Stimulated activated CD4-positive, alpha-beta T cell treated with anti-CD3 and anti-CD28 coated beads, Interleukin-12 subunit alpha, Interleukin-12 subunit beta, amount 100 ng/mL, for 4 hours (primary cell): ENCODE data around the gene ANKHD1.

ENCODE experiments used
- DNase-seq: peaks from one replicate; pipeline ENCODE4 v3.0.0-alpha.2; 2020

Gene ANKHD1, protein sequence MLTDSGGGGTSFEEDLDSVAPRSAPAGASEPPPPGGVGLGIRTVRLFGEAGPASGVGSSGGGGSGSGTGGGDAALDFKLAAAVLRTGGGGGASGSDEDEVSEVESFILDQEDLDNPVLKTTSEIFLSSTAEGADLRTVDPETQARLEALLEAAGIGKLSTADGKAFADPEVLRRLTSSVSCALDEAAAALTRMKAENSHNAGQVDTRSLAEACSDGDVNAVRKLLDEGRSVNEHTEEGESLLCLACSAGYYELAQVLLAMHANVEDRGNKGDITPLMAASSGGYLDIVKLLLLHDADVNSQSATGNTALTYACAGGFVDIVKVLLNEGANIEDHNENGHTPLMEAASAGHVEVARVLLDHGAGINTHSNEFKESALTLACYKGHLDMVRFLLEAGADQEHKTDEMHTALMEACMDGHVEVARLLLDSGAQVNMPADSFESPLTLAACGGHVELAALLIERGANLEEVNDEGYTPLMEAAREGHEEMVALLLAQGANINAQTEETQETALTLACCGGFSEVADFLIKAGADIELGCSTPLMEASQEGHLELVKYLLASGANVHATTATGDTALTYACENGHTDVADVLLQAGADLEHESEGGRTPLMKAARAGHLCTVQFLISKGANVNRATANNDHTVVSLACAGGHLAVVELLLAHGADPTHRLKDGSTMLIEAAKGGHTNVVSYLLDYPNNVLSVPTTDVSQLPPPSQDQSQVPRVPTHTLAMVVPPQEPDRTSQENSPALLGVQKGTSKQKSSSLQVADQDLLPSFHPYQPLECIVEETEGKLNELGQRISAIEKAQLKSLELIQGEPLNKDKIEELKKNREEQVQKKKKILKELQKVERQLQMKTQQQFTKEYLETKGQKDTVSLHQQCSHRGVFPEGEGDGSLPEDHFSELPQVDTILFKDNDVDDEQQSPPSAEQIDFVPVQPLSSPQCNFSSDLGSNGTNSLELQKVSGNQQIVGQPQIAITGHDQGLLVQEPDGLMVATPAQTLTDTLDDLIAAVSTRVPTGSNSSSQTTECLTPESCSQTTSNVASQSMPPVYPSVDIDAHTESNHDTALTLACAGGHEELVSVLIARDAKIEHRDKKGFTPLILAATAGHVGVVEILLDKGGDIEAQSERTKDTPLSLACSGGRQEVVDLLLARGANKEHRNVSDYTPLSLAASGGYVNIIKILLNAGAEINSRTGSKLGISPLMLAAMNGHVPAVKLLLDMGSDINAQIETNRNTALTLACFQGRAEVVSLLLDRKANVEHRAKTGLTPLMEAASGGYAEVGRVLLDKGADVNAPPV (N-terminal part only)

DNA sequence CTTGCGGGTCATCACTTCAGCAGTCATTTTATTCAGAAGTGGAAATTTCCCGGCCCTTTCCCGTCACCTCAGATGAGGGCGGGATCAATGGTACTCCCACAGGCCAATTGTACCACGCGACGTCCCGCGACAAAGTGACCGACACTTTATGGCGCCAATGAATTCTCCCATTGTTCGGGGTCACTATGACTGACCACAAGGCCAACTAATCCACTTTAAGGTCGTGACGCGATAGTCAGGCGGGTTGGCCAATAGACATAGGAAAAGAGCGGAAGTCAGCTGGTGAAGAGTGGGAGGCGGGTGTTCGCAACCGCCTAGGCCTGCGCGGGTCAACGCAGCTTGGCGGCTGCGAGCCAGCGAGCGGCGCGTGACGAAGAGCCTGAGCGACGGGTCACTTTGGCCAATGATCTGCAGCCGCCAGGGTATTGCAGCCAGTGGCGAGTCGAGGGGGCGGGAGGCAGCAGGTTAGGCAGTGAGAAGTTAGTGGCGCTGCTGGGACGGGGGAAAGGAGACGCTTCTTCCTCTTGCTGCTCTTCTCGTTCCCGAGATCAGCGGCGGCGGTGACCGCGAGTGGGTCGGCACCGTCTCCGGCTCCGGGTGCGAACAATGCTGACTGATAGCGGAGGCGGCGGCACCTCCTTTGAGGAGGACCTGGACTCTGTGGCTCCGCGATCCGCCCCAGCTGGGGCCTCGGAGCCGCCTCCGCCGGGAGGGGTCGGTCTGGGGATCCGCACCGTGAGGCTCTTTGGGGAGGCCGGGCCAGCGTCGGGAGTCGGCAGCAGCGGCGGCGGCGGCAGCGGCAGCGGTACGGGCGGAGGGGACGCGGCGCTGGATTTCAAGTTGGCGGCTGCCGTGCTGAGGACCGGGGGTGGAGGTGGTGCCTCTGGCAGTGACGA lies at the start of gene ANKHD1:
ANKHD1 (plus strand) TSS at position 472 of the 896 bp plus-strand sequence; CDS start at position 607, 135 bp downstream.
- peak; percentile 93 for DNase-seq

DNA sequence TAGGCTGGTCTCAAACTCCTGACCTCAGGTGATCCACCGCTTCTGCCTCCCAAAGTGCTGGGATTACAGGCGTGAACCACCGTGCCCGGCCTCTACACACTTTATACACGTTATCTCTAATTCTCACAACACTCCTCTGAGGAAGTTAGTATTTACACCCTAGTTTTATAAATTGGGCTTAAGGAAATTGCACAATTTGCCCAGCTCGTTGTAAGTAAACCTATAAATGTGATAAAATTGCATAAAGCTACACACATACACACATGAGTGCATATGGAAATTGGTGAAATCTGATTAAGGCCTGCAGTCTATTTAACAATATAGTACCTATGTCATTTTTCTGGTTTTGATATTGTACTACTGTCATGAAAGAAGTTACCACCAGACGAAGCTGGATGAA lies 46.1 kb upstream of the ANKHD1 start:
- DNase-seq = no peak

DNA sequence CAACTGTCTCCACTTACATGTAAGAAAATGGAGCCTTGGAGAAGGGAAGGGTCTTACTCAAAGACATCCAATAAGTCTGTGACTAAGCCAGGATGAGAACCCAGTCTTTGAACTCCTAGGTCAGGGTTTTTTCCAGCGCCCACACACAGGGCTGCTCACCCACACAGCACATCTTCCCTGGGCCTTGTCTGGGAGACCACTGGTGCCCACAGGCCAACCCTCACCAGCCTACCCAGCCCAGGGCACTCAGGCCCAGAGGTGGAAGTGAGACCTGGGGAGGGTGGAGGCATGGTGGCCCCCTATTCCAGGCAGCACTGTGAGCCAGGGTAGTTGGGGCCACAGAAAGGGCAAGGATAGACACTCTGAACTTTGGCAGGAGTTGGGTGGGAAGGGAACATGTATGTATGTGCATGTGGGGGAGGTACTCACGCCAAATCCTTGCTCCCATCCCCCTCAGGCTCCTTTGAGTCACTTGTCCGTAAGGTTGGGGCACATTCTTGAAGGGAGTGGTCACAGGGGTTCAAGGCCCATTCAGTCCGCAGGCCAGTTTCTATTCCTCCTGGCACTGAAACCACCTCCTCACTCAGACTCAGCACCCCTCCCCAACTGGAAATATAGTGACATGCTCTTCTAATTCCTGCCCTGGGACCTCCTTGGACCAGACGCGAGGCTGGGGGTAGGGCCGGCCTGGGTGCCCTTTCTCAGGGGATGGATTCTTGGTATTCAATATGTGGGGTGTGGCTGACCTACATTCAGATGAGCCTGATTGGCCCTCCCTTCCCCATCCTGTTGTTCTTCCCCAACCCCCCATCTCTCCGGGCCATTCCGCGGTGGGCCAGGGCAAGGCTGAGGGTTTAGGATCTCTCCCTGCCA lies 44.5 kb upstream of the ANKHD1 start:
- no peak for DNase-seq

DNA sequence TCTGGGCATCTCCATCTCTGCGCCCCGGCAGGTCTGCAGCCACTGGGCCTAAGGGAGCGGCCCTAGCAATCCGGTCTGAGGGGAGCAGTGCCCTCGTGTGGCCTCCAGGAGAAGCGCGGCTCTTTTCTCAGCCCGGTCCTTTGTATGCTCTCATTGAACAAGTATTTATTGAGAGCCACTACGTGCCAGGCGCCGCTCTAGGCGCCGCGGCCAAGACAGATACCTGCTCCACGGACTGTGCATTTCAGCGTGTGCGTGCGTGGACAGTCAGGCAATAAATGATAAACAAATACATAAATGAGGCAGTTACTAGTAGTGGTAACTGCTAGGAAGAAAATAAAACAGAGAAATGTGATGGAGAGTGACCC lies 43.9 kb upstream of the ANKHD1 start:
- peak; percentile 68 for DNase-seq

DNA sequence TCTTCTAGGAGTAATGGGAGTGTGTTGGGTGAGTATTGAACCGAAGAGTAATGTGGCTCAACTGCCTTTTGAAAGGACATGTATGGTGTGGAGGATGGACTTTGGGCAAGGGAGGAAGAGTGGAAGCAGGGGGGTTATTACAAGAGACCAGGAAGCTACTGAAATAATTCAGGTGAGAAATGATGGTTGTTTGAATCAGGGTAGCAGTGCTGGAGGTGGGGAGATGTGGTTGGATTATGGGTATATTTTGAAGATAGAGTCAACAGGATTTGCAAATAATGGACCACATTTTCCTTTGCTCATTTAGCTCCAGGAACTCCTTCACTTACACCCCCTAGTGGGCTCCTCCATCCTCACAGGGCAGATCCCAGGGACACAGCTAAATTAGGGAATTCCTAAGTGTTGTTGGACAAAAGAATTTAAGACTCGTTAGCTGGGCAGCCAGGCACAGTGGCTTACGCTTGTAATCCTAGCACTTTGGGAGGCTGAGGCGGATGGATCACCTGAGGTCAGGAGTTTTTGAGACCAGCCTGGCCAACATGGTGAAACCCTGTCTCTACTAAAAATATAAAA lies 42.8 kb upstream of the ANKHD1 start:
- no peak for DNase-seq

DNA sequence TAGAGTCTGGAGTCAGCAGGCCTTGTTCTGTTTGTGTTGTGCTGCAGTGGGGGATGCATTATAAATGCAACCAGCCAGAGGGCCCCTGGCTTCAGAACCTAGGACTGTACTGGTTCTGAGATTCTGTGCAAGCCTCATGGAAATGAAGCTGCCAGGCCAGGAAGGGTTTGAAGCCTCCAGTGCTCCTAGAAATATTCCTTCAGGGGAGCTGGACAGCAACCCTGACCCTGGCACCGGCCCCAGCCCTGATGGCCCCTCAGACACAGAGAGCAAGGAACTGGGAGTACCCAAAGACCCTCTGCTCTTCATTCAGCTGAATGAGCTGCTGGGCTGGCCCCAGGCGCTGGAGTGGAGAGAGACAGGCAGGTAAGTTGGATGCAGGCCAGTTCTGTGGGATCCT lies 41.5 kb upstream of the ANKHD1 start, which contains the start of gene SLC4A9:
SLC4A9 (plus strand) TSS at position 94 of the 400 bp plus-strand sequence; CDS start at position 137, 43 bp downstream.
- no peak for DNase-seq

DNA sequence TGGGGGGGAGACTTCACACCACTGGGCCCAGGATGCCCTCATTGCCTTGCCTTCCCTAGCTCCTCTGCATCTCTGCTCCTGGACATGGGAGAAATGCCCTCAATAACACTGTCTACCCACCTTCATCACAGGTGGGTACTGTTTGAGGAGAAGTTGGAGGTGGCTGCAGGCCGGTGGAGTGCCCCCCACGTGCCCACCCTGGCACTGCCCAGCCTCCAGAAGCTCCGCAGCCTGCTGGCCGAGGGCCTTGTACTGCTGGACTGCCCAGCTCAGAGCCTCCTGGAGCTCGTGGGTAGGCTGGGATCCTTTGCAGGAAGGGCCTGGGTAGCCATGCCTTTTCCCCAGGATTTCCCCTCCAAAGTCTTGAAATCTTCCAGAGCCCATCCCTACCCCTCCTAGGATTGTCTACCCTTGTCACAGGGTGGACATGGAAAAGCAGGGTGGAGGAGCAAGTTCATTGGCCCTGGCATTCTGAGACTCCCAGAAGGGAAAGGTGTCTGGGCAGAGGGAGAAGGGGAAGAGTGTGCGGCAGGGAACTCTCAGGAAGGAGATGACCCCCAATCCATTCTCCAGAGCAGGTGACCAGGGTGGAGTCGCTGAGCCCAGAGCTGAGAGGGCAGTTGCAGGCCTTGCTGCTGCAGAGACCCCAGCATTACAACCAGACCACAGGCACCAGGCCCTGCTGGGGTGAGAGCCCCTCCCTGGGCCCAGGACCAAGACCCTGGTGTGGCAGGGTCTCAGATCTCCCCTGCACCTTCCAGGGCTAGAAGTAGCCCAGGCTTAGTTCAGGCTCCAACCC lies 40.8 kb upstream of the ANKHD1 start:
- no peak for DNase-seq

DNA sequence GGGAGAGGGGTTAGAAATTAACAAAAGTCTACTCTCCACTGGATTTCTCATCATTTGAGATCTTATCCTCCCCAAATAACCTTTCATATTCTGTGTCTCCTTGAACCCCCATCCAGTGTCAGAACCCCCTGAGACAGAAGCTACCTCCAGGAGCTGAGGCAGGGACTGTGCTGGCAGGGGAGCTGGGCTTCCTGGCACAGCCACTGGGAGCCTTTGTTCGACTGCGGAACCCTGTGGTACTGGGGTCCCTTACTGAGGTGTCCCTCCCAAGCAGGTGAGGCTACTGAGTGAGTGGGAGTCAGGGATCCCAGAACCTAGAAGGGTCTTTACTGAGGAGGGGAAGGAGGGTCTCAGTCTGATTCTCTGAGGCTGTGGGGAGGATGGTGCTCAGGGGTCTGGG lies 39.7 kb upstream of the ANKHD1 start:
- DNase-seq = no peak

DNA sequence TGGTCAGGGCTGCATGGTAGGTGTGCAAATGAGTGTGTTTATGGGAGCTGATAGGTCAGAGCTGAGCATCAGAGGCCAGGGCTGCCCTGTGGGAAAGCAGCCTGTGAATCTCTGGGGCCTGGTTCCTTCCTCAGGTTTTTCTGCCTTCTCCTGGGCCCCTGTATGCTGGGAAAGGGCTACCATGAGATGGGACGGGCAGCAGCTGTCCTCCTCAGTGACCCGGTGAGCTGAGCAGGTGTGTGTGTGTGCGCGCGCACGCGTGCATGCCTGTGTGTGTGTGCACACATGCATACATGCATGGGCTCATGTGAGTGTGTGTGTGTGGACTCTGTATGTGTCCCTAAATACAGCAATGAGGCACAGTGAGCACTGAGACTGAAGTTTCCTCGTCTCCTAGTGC lies 39.3 kb upstream of the ANKHD1 start:
- no peak for DNase-seq

DNA sequence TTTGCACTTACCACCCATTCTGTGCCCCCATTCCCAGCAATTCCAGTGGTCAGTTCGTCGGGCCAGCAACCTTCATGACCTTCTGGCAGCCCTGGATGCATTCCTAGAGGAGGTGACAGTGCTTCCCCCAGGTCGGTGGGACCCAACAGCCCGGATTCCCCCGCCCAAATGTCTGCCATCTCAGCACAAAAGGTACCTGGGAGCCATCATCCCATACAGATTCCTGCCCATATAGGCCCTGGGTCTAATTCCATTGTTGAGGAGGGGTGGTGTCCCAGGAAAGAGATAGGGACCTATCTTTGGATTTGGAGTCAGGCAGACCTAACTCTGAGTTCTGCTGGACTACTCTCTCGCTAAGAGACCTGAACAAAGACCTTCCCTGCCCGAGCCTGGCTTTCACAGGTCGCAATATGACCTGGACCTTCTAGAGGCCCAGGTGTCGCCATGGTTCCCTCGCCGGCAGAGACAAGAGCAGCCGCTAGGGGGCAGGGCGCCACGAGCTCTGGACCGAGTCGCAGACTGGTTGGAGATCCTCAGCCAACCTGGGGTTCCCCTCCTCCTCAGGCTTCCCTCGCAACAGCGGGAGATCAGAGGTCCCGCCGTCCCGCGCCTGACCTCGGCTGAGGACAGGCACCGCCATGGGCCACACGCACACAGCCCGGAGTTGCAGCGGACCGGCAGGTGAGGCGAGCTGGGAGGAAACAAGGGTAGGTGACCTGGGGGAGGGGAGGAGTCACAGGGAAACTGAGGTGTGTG lies 38.6 kb upstream of the ANKHD1 start:
- DNase-seq = peak; percentile 84

DNA sequence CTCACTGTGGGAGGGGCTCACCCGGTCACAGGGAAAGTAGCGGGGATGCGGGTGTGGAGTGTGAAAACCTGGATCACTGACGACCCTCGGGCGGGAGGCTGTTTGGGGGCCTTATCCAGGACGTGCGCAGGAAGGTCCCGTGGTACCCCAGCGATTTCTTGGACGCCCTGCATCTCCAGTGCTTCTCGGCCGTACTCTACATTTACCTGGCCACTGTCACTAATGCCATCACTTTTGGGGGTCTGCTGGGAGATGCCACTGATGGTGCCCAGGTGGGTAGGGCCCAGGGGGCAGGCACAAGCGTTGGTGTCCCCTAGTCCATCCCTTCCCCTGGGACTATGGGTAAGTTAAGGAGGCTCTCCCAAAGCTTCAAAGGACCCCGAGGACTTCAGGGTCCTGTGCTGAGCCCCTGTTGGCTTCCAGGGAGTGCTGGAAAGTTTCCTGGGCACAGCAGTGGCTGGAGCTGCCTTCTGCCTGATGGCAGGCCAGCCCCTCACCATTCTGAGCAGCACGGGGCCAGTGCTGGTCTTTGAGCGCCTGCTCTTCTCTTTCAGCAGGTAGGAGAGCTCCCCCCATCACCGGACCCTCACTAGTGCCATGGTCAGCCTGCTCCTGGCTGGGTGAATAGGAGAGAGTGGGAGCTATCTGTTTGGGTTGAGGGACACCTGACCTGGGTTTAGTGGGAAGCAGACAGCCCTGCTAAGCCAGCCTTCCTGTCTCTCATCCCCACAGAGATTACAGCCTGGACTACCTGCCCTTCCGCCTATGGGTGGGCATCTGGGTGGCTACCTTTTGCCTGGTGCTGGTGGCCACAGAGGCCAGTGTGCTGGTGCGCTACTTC lies 37.8 kb upstream of the ANKHD1 start:
- no peak for DNase-seq

DNA sequence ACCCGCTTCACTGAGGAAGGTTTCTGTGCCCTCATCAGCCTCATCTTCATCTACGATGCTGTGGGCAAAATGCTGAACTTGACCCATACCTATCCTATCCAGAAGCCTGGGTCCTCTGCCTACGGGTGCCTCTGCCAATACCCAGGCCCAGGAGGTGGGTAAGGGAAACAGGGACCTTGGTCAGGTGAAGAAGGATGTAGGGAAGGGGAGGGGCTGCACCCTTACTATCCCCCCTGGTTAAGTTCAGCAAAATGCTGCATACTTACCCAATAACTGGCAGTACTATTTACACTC lies 37.2 kb upstream of the ANKHD1 start:
- DNase-seq = no peak

DNA sequence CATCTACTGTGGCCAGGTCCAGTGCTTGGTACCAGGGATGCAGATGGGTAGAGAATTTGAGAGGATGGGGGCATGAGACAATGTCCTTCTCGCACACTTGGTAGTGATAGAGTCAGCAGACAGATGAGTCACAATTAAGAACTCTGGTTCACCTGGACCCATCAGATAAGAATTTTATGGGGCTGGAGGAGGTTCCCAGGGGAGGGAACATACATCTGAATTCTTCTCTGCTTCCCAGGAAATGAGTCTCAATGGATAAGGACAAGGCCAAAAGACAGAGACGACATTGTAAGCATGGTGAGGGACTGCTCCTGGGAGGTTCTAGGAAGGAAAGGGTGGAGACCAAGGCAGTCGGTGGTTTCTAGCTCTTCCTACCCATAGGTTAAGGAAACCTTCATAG lies 36.4 kb upstream of the ANKHD1 start:
- no peak for DNase-seq

DNA sequence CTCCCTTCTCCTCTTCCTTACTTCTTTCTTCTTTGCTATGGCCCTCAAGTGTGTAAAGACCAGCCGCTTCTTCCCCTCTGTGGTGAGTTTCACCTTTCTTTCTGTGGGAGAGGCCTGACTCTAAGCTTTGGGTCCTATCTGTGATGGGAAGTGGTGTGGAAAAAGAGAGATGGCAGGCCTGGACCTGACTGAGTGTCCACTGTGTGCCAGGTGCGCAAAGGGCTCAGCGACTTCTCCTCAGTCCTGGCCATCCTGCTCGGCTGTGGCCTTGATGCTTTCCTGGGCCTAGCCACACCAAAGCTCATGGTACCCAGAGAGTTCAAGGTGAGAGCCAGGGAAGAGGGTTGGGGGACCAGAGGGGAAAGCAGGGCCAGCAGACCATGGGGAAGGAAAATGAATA lies 35.7 kb upstream of the ANKHD1 start:
- DNase-seq = no peak

DNA sequence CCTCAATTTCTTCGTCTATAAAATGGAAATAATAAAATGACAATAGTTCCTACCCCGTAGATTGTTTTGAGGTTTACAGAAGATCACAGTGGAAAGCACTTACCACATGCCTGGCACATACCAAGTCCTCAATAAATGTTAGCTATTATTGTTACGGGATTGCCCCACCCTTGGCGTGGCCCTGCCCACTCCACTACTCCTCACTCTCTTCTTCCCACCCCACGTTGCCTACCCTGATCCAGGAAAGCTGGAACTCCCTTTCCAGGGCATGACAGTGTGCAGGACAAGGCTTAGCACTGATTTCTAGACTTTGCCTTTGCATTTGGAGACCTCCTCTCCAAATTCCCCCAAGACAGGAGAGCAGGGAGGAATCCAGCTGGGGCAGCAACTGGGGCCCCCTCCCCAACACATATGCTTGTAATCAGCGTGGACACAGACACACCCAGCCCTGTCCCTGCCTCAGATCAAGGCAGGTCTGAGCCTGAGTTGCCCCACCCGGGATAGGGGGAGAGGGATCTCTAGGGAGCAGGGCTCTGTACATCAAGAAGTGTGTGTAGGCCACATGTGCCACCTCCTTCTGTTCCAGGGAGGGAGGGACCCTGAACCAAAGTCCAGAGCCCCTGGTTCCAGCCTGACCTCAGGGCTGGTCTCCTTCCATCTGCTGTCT lies 34.9 kb upstream of the ANKHD1 start:
- no peak for DNase-seq

DNA sequence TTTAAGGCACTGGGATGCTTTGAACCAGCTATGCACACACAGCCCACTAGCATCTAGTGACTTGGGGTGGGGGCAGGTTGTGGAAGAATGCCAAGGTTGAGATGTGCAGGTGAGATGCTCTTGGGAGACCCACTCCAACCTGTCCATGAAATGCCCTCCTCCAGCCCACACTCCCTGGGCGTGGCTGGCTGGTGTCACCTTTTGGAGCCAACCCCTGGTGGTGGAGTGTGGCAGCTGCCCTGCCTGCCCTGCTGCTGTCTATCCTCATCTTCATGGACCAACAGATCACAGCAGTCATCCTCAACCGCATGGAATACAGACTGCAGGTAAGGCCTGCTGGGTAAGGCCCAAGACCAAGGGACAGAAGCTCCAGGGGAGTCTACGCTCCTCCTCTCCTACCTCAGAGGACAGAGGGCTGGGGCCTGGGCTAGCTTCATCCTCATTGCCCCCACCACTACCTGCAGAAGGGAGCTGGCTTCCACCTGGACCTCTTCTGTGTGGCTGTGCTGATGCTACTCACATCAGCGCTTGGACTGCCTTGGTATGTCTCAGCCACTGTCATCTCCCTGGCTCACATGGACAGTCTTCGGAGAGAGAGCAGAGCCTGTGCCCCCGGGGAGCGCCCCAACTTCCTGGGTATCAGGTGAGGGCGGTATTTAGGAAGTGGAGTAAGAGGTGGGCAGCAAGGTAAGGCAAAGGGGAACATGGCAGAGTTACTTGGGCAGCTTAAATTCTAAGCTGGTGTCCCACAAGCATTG lies 34.2 kb upstream of the ANKHD1 start:
- DNase-seq = no peak
